ENCODE data around the gene CDHR3.

The CDHR3 gene

GRCh38 chr7:106047818-106048705 lies 85.0 kb downstream of the CDHR3 start:
- peaks cover 16% of the 10 kb centered on the region for H3K27me3 ChIP-seq (ENCODE audit: low read depth)
- DNase-seq (ENCODE audit: low spot score in 2 of 2), result no peak
- in situ Hi-C loops (cut with MboI; ENCODE audit: low sequenced_read_pairs), result loop anchor here (25.0 kb wide), 1 partner anchor 411 kb away; no protein-coding TSS in a partner anchor
- H3K36me3 ChIP-seq (replicated peaks), result no peaks in the 10 kb centered on the region
- no peak overlapping the region for H3K4me3 ChIP-seq
- H3K4me1 ChIP-seq, result peaks cover 5% of the 10 kb centered on the region
- no peaks in the 10 kb centered on the region for H3K9me3 ChIP-seq

- Histone ChIP-seq H3K4me1 (peaks cover 5% of the 10 kb centered on the region), H3K9me3 (no peaks in the 10 kb centered on the region), H3K36me3 (replicated peaks) (no peaks in the 10 kb centered on the region), H3K27me3 (ENCODE audit: low read depth) (peaks cover 16% of the 10 kb centered on the region), H3K4me3 (no peak overlapping the region)
- DNase-seq (ENCODE audit: low spot score in 2 of 2), result peak in 1 of 2 experiments; percentile 52
- in situ Hi-C loops (cut with MboI; ENCODE audit: low sequenced_read_pairs), result loop anchor here (25.0 kb wide), 1 partner anchor 411 kb away; no protein-coding TSS in a partner anchor
These were observed 85.6 kb downstream of the CDHR3 start for GRCh38 chr7:106048706-106049020.

GRCh38 chr7:106049139-106049752 lies 86.2 kb downstream of the CDHR3 start:
- no peaks in the 10 kb centered on the region for H3K9me3 ChIP-seq
- peaks cover 5% of the 10 kb centered on the region for H3K4me1 ChIP-seq
- H3K27me3 ChIP-seq (ENCODE audit: low read depth), result peaks cover 15% of the 10 kb centered on the region
- no peak for DNase-seq (ENCODE audit: low spot score in 2 of 2)
- in situ Hi-C loops (cut with MboI; ENCODE audit: low sequenced_read_pairs), result loop anchor here (25.0 kb wide), 1 partner anchor 412 kb away; no protein-coding TSS in a partner anchor
- H3K4me3 ChIP-seq, result no peak overlapping the region
- H3K36me3 ChIP-seq (replicated peaks), result no peaks in the 10 kb centered on the region

GRCh38 chr7:106050002-106050745 lies 87.1 kb downstream of the CDHR3 start:
- Histone ChIP-seq H3K27me3 (ENCODE audit: low read depth) (peaks cover 9% of the 10 kb centered on the region; the same call in 1 of the 2 replicates), H3K36me3 (replicated peaks) (no peaks in the 10 kb centered on the region), H3K9me3 (no peaks in the 10 kb centered on the region), H3K4me1 (peaks cover 5% of the 10 kb centered on the region), H3K4me3 (no peak overlapping the region)
- in situ Hi-C loops (cut with MboI; ENCODE audit: low sequenced_read_pairs), result loop anchor here (25.0 kb wide), 1 partner anchor 412 kb away; no protein-coding TSS in a partner anchor
- peak in 1 of 2 experiments; percentile 28 for DNase-seq (ENCODE audit: low spot score in 2 of 2)

- in situ Hi-C loops (cut with MboI; ENCODE audit: low sequenced_read_pairs), result loop anchor here (25.0 kb wide), 1 partner anchor 412 kb away; no protein-coding TSS in a partner anchor
- no peak for DNase-seq (ENCODE audit: low spot score in 2 of 2)
- H3K4me1 ChIP-seq, result peaks cover 5% of the 10 kb centered on the region
These were observed 87.7 kb downstream of the CDHR3 start for GRCh38 chr7:106050746-106051117.

GRCh38 chr7:106052681-106053080 lies 89.6 kb downstream of the CDHR3 start:
- H3K4me1 ChIP-seq, result peaks cover 5% of the 10 kb centered on the region
- in situ Hi-C loops (cut with MboI; ENCODE audit: low sequenced_read_pairs), result loop anchor here (25.0 kb wide), 1 partner anchor 410 kb away; no protein-coding TSS in a partner anchor
- peaks cover 6% of the 10 kb centered on the region; the same call in 1 of the 2 replicates for H3K27me3 ChIP-seq (ENCODE audit: low read depth)

More at GRCh38 chr7:106050746-106051117, 87.7 kb downstream of the CDHR3 start:
- no peak overlapping the region for H3K4me3 ChIP-seq
- H3K9me3 ChIP-seq, result no peaks in the 10 kb centered on the region
- no peaks in the 10 kb centered on the region for H3K36me3 ChIP-seq (replicated peaks)
- peaks cover 9% of the 10 kb centered on the region; the same call in 1 of the 2 replicates for H3K27me3 ChIP-seq (ENCODE audit: low read depth)

GRCh38 chr7:106053109-106053508 lies 90.0 kb downstream of the CDHR3 start:
- DNase-seq (ENCODE audit: low spot score in 2 of 2), result no peak
- no peaks in the 10 kb centered on the region for H3K36me3 ChIP-seq (replicated peaks)
- peaks cover 6% of the 10 kb centered on the region; the same call in 1 of the 2 replicates for H3K27me3 ChIP-seq (ENCODE audit: low read depth)
- peaks cover 5% of the 10 kb centered on the region for H3K4me1 ChIP-seq
- no peak overlapping the region for H3K4me3 ChIP-seq
- in situ Hi-C loops (cut with MboI; ENCODE audit: low sequenced_read_pairs), result loop anchor here (25.0 kb wide), 1 partner anchor 409 kb away; no protein-coding TSS in a partner anchor
- no peaks in the 10 kb centered on the region for H3K9me3 ChIP-seq

More at GRCh38 chr7:106052681-106053080, 89.6 kb downstream of the CDHR3 start:
- Histone ChIP-seq H3K36me3 (replicated peaks) (no peaks in the 10 kb centered on the region), H3K9me3 (no peaks in the 10 kb centered on the region), H3K4me3 (no peak overlapping the region)
- no peak for DNase-seq (ENCODE audit: low spot score in 2 of 2)

- Histone ChIP-seq H3K4me1 (no peaks in the 10 kb centered on the region), H3K27me3 (ENCODE audit: low read depth) (peaks cover 6% of the 10 kb centered on the region; the same call in 1 of the 2 replicates), H3K36me3 (replicated peaks) (no peaks in the 10 kb centered on the region), H3K9me3 (no peaks in the 10 kb centered on the region), H3K4me3 (no peak overlapping the region)
- in situ Hi-C loops (cut with MboI; ENCODE audit: low sequenced_read_pairs), result loop anchor here (25.0 kb wide), 1 partner anchor 408 kb away; no protein-coding TSS in a partner anchor
- no peak for DNase-seq (ENCODE audit: low spot score in 2 of 2)
These were observed 91.3 kb downstream of the CDHR3 start for GRCh38 chr7:106054156-106054910.

- no peak for DNase-seq (ENCODE audit: low spot score in 2 of 2)
- H3K9me3 ChIP-seq, result no peaks in the 10 kb centered on the region
- in situ Hi-C loops (cut with MboI; ENCODE audit: low sequenced_read_pairs), result loop anchor here (5.0 to 25.0 kb wide), 2 partner anchors 97 to 407 kb away; no protein-coding TSS in a partner anchor
- no peak overlapping the region for H3K4me3 ChIP-seq
- H3K36me3 ChIP-seq (replicated peaks), result no peaks in the 10 kb centered on the region
- no peaks in the 10 kb centered on the region for H3K4me1 ChIP-seq
- H3K27me3 ChIP-seq (ENCODE audit: low read depth), result peaks cover 6% of the 10 kb centered on the region; the same call in 1 of the 2 replicates
These were observed 92.0 kb downstream of the CDHR3 start for GRCh38 chr7:106054971-106055532.

GRCh38 chr7:106056513-106057203 lies 93.6 kb downstream of the CDHR3 start:
- Histone ChIP-seq H3K4me3 (no peak overlapping the region), H3K36me3 (replicated peaks) (no peaks in the 10 kb centered on the region), H3K9me3 (no peaks in the 10 kb centered on the region), H3K27me3 (ENCODE audit: low read depth) (peaks cover 6% of the 10 kb centered on the region; the same call in 1 of the 2 replicates), H3K4me1 (no peaks in the 10 kb centered on the region)
- DNase-seq (ENCODE audit: low spot score in 2 of 2), result peak; percentile 76 to 82
- in situ Hi-C loops (cut with MboI; ENCODE audit: low sequenced_read_pairs), result loop anchor here (5.0 to 25.0 kb wide), 2 partner anchors 96 to 406 kb away; no protein-coding TSS in a partner anchor

- peaks cover 6% of the 10 kb centered on the region; the same call in 1 of the 2 replicates for H3K27me3 ChIP-seq (ENCODE audit: low read depth)
- no peaks in the 10 kb centered on the region for H3K9me3 ChIP-seq
- H3K4me1 ChIP-seq, result no peaks in the 10 kb centered on the region
- in situ Hi-C loops (cut with MboI; ENCODE audit: low sequenced_read_pairs), result loop anchor here (5.0 to 25.0 kb wide), 2 partner anchors 95 to 405 kb away; no protein-coding TSS in a partner anchor
- H3K36me3 ChIP-seq (replicated peaks), result no peaks in the 10 kb centered on the region
- DNase-seq (ENCODE audit: low spot score in 2 of 2), result no peak
- H3K4me3 ChIP-seq, result no peak overlapping the region
These were observed 94.3 kb downstream of the CDHR3 start for GRCh38 chr7:106057204-106057961.
